HEK293T (cell line): Measurements from ENCODE around the gene THAP3.

ENCODE experiments used
- ARNT ChIP-seq: fragments of 450-650 bp; IDR thresholded peaks from 2 replicates; pipeline ENCODE4 v1.6.1; 2017; ENCODE audit warnings: mild to moderate bottlenecking
- BHLHE40 ChIP-seq: fragments of 450-650 bp; IDR thresholded peaks from 2 replicates; pipeline ENCODE4 v1.6.1; 2016; ENCODE audit warnings: mild to moderate bottlenecking, moderate library complexity, borderline replicate concordance
- ELF4 ChIP-seq: fragments of 450-650 bp; IDR thresholded peaks from 2 replicates; pipeline ENCODE4 v1.6.1; 2017; ENCODE audit warnings: antibody characterized with exemption
- FOXA1 ChIP-seq: fragments of 450-650 bp; IDR thresholded peaks from 2 replicates; pipeline ENCODE4 v1.6.1; 2016; ENCODE audit warnings: mild to moderate bottlenecking
- FOXM1 ChIP-seq: fragments of 450-650 bp; IDR thresholded peaks from 2 replicates; pipeline ENCODE4 v1.6.1; 2017; ENCODE audit warnings: mild to moderate bottlenecking, borderline replicate concordance
- L3MBTL2 ChIP-seq: fragments of 450-650 bp; conservative IDR thresholded peaks from 2 replicates; pipeline ENCODE4 v1.6.1; 2016; ENCODE audit warnings: mild to moderate bottlenecking
- NFRKB ChIP-seq: fragments of 450-650 bp; IDR thresholded peaks from 2 replicates; pipeline ENCODE4 v1.6.1; 2016; ENCODE audit warnings: mild to moderate bottlenecking, moderate library complexity
- SUZ12 ChIP-seq: fragments of 450-650 bp; IDR thresholded peaks from 2 replicates; pipeline ENCODE4 v1.6.1; 2016; ENCODE audit warnings: mild to moderate bottlenecking
- TARDBP ChIP-seq: fragments of 450-650 bp; IDR thresholded peaks from 2 replicates; pipeline ENCODE4 v1.6.1; 2016
- ZNF384 ChIP-seq: fragments of 450-650 bp; IDR thresholded peaks from 2 replicates; pipeline ENCODE4 v1.6.1; 2016
- TF ChIP-seq, protein P1 (sequence below): fragments of 450-650 bp; IDR thresholded peaks from 2 replicates; pipeline ENCODE4 v1.6.1; 2016

GRCh38 chr1:6603238-6603914 lies 21.3 kb upstream of the THAP3 start:
- TF ChIP-seq ARNT (no peak), L3MBTL2 (no peak), FOXM1 (no peak), TARDBP (no peak), ELF4 (no peak), NFRKB (no peak), ZNF384 (no peak), FOXA1 (no peak), SUZ12 (no peak), BHLHE40 (no peak)
- TF ChIP-seq, protein P1, sequence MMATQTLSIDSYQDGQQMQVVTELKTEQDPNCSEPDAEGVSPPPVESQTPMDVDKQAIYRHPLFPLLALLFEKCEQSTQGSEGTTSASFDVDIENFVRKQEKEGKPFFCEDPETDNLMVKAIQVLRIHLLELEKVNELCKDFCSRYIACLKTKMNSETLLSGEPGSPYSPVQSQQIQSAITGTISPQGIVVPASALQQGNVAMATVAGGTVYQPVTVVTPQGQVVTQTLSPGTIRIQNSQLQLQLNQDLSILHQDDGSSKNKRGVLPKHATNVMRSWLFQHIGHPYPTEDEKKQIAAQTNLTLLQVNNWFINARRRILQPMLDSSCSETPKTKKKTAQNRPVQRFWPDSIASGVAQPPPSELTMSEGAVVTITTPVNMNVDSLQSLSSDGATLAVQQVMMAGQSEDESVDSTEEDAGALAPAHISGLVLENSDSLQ, result no peak
